ENCODE measurements around the gene NRBP1. TPM values are rescaled to one million over a fixed set of nuclear protein-coding genes. Genes with fewer than 3 reads are reported as not detected.

Gene NRBP1
- total and polyA plus RNA-seq, 2 of the 8 experiments (the other 6 are each of a cell fraction or from before 2014, with no cell fraction given) = 115 to 145 TPM

DNA sequence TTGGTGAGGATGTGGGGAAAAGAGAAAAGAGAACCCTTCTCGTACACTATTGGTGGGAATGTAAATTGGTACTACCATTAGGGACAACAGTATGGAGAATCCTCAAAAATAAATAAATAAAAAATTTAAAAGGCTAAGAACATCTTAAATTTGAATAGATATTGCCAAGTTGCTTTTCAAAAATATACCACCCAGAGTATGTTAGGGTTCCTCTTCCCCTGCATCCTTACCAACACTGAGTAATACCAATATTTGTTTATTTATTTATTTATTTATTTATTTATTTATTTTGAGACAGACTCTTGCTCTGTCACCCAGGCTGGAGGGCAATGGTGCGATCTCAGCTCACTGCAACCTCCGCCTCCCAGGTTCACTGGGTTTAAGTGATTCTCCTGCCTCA is 5.5 kb upstream of the NRBP1 start (continued):
- TF ChIP-seq, protein P1, sequence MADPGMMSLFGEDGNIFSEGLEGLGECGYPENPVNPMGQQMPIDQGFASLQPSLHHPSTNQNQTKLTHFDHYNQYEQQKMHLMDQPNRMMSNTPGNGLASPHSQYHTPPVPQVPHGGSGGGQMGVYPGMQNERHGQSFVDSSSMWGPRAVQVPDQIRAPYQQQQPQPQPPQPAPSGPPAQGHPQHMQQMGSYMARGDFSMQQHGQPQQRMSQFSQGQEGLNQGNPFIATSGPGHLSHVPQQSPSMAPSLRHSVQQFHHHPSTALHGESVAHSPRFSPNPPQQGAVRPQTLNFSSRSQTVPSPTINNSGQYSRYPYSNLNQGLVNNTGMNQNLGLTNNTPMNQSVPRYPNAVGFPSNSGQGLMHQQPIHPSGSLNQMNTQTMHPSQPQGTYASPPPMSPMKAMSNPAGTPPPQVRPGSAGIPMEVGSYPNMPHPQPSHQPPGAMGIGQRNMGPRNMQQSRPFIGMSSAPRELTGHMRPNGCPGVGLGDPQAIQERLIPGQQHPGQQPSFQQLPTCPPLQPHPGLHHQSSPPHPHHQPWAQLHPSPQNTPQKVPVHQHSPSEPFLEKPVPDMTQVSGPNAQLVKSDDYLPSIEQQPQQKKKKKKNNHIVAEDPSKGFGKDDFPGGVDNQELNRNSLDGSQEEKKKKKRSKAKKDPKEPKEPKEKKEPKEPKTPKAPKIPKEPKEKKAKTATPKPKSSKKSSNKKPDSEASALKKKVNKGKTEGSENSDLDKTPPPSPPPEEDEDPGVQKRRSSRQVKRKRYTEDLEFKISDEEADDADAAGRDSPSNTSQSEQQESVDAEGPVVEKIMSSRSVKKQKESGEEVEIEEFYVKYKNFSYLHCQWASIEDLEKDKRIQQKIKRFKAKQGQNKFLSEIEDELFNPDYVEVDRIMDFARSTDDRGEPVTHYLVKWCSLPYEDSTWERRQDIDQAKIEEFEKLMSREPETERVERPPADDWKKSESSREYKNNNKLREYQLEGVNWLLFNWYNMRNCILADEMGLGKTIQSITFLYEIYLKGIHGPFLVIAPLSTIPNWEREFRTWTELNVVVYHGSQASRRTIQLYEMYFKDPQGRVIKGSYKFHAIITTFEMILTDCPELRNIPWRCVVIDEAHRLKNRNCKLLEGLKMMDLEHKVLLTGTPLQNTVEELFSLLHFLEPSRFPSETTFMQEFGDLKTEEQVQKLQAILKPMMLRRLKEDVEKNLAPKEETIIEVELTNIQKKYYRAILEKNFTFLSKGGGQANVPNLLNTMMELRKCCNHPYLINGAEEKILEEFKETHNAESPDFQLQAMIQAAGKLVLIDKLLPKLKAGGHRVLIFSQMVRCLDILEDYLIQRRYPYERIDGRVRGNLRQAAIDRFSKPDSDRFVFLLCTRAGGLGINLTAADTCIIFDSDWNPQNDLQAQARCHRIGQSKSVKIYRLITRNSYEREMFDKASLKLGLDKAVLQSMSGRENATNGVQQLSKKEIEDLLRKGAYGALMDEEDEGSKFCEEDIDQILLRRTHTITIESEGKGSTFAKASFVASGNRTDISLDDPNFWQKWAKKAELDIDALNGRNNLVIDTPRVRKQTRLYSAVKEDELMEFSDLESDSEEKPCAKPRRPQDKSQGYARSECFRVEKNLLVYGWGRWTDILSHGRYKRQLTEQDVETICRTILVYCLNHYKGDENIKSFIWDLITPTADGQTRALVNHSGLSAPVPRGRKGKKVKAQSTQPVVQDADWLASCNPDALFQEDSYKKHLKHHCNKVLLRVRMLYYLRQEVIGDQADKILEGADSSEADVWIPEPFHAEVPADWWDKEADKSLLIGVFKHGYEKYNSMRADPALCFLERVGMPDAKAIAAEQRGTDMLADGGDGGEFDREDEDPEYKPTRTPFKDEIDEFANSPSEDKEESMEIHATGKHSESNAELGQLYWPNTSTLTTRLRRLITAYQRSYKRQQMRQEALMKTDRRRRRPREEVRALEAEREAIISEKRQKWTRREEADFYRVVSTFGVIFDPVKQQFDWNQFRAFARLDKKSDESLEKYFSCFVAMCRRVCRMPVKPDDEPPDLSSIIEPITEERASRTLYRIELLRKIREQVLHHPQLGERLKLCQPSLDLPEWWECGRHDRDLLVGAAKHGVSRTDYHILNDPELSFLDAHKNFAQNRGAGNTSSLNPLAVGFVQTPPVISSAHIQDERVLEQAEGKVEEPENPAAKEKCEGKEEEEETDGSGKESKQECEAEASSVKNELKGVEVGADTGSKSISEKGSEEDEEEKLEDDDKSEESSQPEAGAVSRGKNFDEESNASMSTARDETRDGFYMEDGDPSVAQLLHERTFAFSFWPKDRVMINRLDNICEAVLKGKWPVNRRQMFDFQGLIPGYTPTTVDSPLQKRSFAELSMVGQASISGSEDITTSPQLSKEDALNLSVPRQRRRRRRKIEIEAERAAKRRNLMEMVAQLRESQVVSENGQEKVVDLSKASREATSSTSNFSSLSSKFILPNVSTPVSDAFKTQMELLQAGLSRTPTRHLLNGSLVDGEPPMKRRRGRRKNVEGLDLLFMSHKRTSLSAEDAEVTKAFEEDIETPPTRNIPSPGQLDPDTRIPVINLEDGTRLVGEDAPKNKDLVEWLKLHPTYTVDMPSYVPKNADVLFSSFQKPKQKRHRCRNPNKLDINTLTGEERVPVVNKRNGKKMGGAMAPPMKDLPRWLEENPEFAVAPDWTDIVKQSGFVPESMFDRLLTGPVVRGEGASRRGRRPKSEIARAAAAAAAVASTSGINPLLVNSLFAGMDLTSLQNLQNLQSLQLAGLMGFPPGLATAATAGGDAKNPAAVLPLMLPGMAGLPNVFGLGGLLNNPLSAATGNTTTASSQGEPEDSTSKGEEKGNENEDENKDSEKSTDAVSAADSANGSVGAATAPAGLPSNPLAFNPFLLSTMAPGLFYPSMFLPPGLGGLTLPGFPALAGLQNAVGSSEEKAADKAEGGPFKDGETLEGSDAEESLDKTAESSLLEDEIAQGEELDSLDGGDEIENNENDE (IDR thresholded peaks at IDR 0.05; ENCODE audit: insufficient replicate concordance, low read length) = no peak
- no peak for TF ChIP-seq SUZ12 (IDR thresholded peaks at IDR 0.05; ENCODE audit: low read length)
- no peak for TF ChIP-seq FOSL1 (IDR thresholded peaks at IDR 0.05; ENCODE audit: insufficient read depth, low read depth, low read length)
- no peak for TF ChIP-seq ATF3 (IDR thresholded peaks at IDR 0.05; ENCODE audit: insufficient read depth, low read depth, low read length)
- no peak for TF ChIP-seq CHD2 (IDR thresholded peaks at IDR 0.05; ENCODE audit: low read length)
- TF ChIP-seq, protein P2, sequence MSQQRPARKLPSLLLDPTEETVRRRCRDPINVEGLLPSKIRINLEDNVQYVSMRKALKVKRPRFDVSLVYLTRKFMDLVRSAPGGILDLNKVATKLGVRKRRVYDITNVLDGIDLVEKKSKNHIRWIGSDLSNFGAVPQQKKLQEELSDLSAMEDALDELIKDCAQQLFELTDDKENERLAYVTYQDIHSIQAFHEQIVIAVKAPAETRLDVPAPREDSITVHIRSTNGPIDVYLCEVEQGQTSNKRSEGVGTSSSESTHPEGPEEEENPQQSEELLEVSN (IDR thresholded peaks at IDR 0.05) = no peak
- no peak for TF ChIP-seq KDM1A (IDR thresholded peaks at IDR 0.05; ENCODE audit: borderline replicate concordance, low read length)

All from H1 (cell line).